ENCODE results near the gene TTC39C. TPM values are rescaled to one million over a fixed set of nuclear protein-coding genes. Genes with fewer than 3 reads are reported as not detected.

TTC39C gene
- total RNA-seq, 1 donor from 2014 or later = 23.5 TPM

GRCh38 chr18:24033641-24034412, 19.3 kb downstream of the TTC39C start:
- no peak for DNase-seq (ENCODE audit: low read depth, low spot score)
- H3K36me3 Mint-ChIP-seq (ENCODE audit: low read depth) = peaks cover 11% of the 10 kb centered on the region
- no peak overlapping the region for H3K27ac Mint-ChIP-seq (ENCODE audit: unreplicated experiment)
- peaks cover 16% of the 10 kb centered on the region for H3K4me1 Mint-ChIP-seq
- no peaks in the 10 kb centered on the region for H3K9me3 Mint-ChIP-seq
- no peak overlapping the region for H3K4me3 Mint-ChIP-seq
- no peaks in the 10 kb centered on the region for H3K27me3 Mint-ChIP-seq (ENCODE audit: low read depth)
- no peak for TF ChIP-seq CTCF (conservative IDR thresholded peaks at IDR 0.05)

GRCh38 chr18:24035316-24035715, 20.8 kb downstream of the TTC39C start:
- DNase-seq (ENCODE audit: low read depth, low spot score) = no peak
- no peak for TF ChIP-seq CTCF (conservative IDR thresholded peaks at IDR 0.05)
- Mint-ChIP-seq H3K36me3 (ENCODE audit: low read depth) (peaks cover 19% of the 10 kb centered on the region), H3K9me3 (no peaks in the 10 kb centered on the region), H3K4me1 (peaks cover 10% of the 10 kb centered on the region), H3K4me3 (no peak overlapping the region), H3K27ac (ENCODE audit: unreplicated experiment) (no peak overlapping the region), H3K27me3 (ENCODE audit: low read depth) (no peaks in the 10 kb centered on the region)

- DNase-seq (ENCODE audit: low read depth, low spot score) = no peak
- Mint-ChIP-seq H3K27ac (ENCODE audit: unreplicated experiment) (no peak overlapping the region), H3K36me3 (ENCODE audit: low read depth) (peaks cover 24% of the 10 kb centered on the region), H3K4me3 (no peak overlapping the region), H3K9me3 (peaks cover 5% of the 10 kb centered on the region), H3K27me3 (ENCODE audit: low read depth) (no peaks in the 10 kb centered on the region), H3K4me1 (peaks cover 3% of the 10 kb centered on the region)
- TF ChIP-seq CTCF (conservative IDR thresholded peaks at IDR 0.05) = no peak
Measured at GRCh38 chr18:24039671-24040070, 25.1 kb downstream of the TTC39C start.

- H3K36me3 Mint-ChIP-seq (ENCODE audit: low read depth) = peaks cover 21% of the 10 kb centered on the region
- peaks cover 5% of the 10 kb centered on the region for H3K9me3 Mint-ChIP-seq
- TF ChIP-seq CTCF (conservative IDR thresholded peaks at IDR 0.05) = no peak
- no peak overlapping the region for H3K4me3 Mint-ChIP-seq
- H3K27ac Mint-ChIP-seq (ENCODE audit: unreplicated experiment) = no peak overlapping the region
- no peaks in the 10 kb centered on the region for H3K27me3 Mint-ChIP-seq (ENCODE audit: low read depth)
- H3K4me1 Mint-ChIP-seq = peaks cover 3% of the 10 kb centered on the region
- DNase-seq (ENCODE audit: low read depth, low spot score) = no peak
Measured at GRCh38 chr18:24041691-24042090, 27.1 kb downstream of the TTC39C start.

- Mint-ChIP-seq H3K27ac (ENCODE audit: unreplicated experiment) (no peak overlapping the region), H3K9me3 (peaks cover 5% of the 10 kb centered on the region), H3K4me1 (peaks cover 3% of the 10 kb centered on the region), H3K4me3 (no peak overlapping the region), H3K27me3 (ENCODE audit: low read depth) (no peaks in the 10 kb centered on the region), H3K36me3 (ENCODE audit: low read depth) (peaks cover 18% of the 10 kb centered on the region)
- DNase-seq (ENCODE audit: low read depth, low spot score) = no peak
- no peak for TF ChIP-seq CTCF (conservative IDR thresholded peaks at IDR 0.05)
Measured at GRCh38 chr18:24043403-24043802, 28.8 kb downstream of the TTC39C start.

All from neural crest cell (in vitro differentiated cells).